ENCODE measurements around the gene FBXO39. TPM values are rescaled to one million over a fixed set of nuclear protein-coding genes. Genes with fewer than 3 reads are reported as not detected.
"Not testable (repeated sequence)": the region's sequence is repeated elsewhere in the genome, so short reads cannot be mapped to it uniquely, and the experiment has no call there.

FBXO39 gene
- polyA plus RNA-seq (ENCODE audit: insufficient read length in 12 of 12), result under 1 TPM in 5 of 12 donors, not detected in 7; 0.07 to 0.41 (median 0.20) TPM
- long read RNA-seq, donor 1, result 0 reads
- long read RNA-seq, donor 2, result 0 reads
- long read RNA-seq, donor 3, result 0 reads
- long read RNA-seq, donor 4, result 0 reads
- long read RNA-seq, donor 5, result 0 reads
- long read RNA-seq, donor 6, result 0 reads
- long read RNA-seq, donor 7, result 0 reads
- long read RNA-seq, donor 8, result 0 reads
- long read RNA-seq, donor 9, result 0 reads
- long read RNA-seq, donor 10, result 0 reads
- long read RNA-seq, donor 11, result 0 reads

DNA sequence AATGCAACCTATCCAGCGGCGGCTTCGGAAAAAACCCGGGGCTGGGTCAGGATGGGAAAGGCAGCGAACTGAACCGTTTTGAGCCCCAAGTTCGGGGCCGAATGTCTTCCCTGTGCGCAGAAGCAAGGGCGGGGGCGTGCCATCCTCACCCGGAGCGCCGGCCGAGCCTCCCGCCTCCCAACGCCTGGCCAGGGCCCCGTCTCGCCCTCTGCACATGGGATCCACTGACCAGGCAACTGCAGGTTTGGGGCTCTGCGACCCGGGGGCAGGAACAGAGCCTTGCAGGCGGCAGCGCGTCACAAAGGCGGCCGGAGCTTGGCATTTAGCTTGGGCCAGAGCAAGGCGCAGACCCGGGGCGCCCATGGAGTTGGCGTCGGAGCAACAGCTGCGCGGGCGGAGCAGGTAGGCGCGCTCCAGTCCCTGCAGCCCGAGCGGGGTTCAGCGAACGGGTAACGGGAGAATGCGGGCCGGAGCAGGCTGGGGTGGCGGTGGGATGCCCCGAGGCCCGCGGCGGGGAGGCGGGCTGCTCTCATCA is at the start of gene FBXO39:
TSS of gene FBXO39 (plus strand) at position 345 of the 535 bp plus-strand sequence. CDS start 3,654 bp downstream, outside the sequence.
- no peak for DNase-seq

DNA sequence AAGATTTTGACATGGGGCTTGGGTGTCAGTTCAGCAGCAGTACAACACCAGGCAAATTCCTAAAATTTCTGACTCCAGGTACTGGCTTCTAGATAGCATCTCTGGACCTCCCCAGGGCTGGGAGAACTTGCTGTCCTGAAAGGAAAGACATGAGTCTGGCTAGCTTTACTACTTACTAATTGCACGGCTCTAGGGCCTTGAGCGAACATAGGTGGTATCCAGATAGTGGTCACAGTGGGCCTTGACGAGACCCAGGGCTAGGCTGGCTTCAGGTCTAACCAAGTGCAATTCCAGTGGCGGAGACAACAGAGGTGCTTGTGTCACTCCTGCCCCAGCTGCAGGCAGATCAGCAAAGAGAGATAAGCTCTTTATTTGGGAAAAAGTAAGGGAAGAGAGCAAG is 46.5 kb upstream of the FBXO39 start:
- no peak for DNase-seq

DNA sequence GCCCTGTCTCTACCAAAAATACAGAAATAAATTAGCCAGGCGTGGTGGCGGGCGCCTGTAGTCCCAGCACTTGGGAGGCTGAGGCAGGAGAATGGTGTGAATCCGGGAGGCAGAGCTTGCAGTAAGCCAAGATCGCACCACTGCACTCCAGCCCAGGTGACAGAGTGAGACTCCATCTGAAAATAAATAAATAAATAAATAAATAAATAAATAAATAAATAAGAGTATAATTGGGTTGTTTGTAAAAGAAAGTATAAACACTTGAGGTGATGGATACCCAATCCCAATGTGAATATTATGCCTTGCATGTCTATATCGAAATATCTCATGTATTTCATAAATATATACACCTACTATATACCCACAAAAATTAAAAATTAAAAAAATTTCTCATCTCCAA is 29.4 kb upstream of the FBXO39 start:
- not testable (repeated sequence) for DNase-seq

DNA sequence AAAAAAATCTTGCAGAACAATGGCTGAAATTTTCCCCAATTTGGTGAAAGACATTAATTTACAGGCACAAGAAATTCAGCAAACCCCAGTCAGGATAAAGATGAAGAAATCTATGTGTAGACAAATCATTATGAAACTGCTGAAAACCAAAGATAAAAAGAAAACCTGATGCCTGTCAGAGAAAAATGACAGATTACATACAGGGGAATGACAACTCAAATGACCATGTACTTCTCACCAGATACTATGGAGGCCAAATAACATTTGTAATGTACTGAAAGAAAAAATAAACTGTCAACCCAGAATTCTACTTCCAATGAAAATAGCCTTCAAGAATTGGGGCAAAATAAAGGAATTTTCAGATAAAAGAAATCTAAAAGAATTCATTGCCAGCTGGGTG is 27.4 kb upstream of the FBXO39 start:
- DNase-seq, result no peak

DNA sequence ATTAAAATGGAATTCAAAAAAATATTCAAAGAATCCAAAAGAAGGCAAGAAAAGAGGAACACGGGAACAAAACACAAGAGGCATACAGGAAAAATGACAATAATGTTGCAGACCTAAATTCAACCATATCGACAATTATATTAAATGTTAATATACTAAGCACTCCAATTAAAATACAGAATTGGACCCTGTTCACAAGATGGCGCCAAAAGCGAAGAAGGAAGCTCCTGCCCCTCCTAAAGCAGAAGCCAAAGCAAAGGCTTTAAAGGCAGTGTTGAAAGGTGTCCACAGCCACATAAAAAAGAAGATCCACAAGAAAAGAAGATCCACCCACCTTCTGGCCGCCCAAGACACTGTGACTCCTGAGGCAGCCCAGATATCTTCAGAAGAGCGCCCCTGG is 26.5 kb upstream of the FBXO39 start:
- DNase-seq, result no peak

DNA sequence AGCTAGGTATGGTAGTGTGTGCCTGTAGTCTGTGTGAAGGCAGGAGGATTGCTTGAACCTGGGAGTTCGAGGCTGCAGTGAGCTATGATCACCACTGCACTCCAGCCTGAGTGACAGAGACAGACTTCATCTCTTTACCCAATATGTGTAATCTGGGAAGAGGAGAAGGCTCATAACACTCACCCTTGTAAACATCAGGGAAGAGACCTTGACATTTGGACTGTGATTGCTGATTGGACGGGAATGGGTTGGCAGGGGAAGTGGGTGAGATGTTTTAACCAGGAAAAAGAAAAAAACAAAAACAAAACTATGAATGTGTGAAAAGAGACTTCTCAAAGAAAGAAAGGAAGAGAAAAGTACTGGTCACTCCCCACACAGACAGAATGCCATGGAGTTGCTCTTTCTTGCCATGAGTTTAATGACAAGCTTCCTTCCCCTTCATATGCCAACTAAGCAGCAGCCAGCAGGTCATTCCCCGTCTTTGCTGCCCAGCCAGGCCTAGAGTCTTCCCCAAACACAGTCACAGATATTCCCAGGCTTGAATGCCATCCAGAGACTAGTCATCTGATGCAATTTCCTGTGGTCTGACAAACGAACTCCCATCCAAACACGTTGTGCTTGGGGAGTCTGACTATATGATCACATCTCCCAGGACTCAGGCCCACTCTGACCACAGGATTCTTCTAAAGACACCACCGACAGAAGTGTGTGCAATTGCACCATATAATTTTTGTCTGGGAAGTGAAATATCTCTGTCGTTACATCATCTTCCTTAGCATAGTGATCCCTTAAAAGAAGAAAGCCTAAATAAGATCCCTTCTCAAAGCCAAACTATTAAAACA is 23.7 kb upstream of the FBXO39 start:
- DNase-seq, result peak; percentile 22

DNA sequence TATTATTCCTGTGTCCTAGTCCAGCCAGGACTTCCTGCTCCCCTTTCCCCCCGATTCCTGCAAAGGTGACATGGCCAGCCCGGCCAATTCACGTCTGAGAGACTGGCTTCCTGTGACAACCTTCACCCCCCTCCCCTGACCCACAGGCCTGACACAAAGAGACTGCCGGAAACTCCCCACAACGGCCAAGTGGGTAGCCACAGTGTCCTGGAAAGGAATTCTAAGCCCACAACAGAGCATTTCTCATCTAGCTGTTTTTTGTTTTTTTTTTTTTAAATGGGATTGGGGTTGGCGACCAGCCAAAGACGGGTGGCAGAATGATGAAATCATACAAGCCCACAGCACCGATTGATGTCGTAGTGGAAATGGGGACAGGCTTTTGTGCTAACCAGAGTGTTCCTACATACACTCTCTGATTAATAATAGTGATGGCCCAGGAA is 23.0 kb upstream of the FBXO39 start:
- peak; percentile 10 for DNase-seq

DNA sequence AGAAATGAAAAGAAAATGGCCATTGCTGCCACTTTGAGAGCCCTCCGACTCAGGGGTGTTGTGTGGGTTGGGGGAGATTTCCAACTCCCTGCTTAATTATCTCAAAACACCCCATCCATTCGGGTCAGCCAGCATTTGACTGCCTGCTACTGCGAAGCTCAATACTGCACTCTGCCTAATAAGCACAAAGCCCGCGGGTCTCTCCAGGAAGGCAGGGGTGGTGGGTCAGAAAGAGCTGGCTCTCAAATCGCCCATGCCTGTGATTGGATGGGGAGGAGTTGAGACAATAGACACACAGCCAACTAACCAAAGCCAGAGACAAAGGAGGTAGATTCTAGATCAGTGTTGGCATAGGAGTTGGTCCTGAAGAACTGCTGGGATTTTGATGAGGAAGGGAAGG is 22.5 kb upstream of the FBXO39 start:
- no peak for DNase-seq

DNA sequence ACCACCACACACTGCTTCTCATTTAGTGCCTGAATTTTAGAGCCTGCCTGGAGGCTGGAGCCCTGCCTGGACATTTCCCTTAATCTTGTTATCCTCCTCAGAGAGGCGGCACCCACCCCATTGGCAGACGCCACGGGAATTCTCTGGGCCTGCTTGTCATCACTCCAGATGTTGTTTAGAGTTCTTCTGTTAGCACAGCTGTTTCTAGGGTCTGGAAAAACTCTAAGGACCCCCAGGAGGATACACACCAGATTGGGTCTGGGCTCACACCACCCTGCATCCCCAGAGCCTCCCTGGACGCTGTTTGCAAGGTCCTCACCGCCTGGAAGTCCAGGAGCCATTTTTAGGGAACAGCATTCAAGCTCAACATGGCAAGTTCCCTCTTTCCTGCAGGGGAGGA is 20.7 kb upstream of the FBXO39 start:
- DNase-seq, result peak; percentile 25

DNA sequence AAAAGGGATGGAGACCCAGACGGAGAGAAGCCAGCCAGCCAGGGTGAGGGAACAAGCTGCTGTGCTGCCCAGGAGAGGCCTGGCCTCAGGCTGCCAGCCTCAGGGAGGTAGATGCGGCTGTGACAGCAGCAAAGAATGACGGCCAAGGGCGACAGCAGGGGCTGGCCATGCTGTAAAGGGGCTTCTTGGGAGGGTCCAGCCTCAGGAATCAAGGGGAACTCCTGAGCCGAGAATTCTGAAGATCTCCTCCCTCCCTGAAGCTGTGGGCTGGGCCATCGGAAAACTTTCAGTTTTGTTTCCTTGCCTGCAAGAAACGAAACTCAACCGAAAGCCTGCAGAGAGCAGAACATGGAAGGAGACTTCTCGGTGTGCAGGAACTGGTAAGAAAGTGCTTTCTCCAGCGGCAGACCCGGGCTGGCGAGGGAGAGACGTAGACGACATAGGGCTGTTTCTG is 20.3 kb upstream of the FBXO39 start, which contains the start of gene XAF1:
TSS of gene XAF1 (plus strand) at position 316 of the 454 bp plus-strand sequence. CDS start at position 349, 33 bp downstream.
- peak; percentile 46 for DNase-seq

DNA sequence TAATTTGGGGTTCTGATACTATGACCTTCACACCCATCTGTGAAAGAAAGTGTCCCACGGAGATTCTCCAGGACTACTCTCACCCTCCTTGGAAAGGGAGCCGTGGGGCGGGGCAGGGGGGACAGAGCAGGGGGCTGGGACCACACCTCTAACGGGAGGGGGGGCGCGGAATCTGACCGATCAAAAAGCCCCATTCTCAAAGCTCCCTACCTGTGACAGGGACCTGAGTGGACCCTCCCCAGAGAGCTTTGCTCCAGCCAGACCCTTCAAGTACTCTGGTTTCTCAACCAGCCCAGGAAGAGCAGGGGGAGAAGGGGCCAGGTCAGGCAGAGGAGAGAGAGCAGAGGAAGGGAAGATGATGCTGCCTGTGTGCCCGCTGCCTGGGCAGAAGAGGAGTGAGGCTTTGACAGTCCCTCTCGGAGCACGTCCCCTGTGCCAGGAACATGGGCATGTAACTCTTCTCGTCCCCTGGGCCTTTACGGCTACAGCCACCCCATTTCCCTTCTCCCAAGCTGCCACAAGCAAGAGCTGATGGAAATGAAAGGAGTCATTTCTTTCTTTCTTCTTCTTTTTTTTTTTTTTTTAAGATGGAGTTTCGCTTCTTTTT is 19.5 kb upstream of the FBXO39 start:
- DNase-seq, result no peak

DNA sequence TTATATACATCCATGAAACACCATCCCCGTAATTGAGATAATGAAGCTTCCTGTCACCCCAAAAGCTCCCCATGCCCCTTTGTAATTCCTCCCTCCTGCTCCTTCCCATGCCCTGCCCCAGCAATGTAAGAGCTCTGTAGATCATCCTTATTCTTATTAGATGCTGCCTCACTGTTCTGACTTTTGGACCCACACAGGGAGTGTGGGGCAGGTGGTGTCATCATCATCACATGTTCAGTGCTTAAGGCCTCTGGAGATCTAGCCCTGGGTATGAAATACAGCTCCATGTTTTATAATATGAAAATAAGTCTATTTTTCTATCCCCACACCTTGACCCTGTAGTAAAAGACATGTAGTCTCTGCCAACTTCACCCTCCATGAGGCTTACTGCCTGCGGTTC is 18.3 kb upstream of the FBXO39 start:
- DNase-seq, result no peak

DNA sequence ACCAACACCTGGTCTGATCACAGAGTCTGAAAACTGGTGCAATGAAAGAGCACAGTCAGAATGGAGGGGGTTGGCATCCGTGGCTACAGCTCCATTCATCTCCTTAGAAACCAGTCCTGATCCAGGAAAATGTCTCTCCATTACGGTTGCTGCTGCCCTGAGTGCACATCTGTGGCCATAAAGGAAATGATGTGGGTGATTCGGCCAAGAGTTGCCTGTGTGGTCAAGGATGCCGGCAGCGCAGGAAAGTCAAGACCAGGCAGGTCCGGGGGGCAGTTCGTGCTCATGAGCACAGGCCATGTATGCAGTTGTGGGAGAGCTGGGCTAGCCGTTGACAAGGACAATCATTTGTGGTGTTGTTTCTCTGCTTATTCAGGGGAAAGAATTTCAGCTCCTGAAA is 14.2 kb upstream of the FBXO39 start:
- no peak for DNase-seq

DNA sequence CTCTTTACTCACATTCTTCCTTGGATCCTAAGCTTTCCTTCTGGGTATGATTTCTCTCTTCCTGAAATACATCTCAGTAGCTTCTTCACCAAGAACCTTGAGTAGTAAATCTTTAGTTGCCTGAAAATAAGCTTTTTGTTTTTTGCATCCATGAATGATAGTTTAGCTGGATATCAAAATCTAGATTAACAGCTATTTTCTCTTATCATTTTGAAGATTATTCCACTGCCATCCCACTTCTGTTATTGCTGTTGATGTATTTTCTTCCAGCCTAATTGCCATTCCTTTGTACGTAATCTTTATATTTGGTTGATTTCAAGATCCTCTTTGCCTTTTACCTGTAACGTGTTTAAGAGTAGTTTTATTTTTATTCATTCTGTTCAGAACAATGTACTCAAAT is 7.6 kb upstream of the FBXO39 start:
- DNase-seq, result no peak

DNA sequence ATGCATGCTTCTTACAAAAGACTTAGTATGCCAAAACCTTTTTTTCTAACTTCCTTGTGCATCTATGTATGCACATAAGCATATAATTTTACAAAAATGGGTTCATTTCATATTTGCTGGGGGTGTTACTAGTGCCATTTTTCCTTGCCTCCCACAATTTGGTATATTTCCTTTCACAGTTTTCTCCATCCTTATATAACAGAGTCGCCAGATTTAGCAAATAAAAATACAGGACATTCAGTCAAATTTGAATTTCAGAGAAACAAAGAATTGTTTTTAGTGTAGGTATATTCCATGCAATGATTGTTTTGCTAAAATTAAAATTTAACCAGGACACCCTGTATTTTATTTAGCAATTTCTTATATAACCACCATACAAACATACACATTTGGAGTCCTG is 4.0 kb upstream of the FBXO39 start:
- DNase-seq, result no peak

DNA sequence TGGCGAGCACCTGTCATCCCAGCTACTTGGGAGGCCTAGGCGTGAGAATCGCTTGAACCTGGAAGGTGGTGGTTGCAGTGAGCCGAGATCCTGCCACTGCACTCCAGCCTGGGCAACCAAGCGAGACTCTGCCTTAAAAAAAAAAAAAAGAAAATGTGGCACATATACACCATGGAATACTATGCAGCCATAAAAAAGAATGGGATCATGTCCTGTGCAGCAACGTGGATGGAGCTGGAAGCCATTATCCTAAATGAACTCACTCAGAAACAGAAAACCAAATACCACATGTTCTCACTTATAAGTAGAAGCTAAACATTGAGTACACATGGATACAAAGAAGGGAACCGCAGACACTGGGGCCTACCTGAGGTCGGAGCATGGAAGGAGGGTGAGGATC is 1.1 kb upstream of the FBXO39 start:
- not testable (repeated sequence) for DNase-seq

DNA sequence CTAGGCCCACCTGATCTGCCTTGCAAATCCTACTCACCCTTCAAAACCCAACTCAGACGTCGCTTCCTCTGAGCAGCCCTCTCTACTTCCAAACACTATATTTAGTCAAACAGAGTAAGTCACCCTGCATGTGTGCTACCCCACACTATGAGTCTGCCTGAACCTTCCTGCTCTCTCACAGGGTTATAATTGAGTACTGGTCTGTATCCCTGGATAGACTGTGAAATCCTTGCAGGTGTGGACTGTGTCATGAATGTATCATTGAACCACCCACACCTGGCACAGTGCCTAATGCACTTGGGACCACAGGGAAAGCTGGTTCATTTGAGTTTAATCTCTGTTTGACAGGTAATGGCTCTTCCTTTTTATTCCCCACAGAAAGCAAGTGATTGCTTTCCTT is 3.4 kb downstream of the FBXO39 start:
- no peak for DNase-seq

DNA sequence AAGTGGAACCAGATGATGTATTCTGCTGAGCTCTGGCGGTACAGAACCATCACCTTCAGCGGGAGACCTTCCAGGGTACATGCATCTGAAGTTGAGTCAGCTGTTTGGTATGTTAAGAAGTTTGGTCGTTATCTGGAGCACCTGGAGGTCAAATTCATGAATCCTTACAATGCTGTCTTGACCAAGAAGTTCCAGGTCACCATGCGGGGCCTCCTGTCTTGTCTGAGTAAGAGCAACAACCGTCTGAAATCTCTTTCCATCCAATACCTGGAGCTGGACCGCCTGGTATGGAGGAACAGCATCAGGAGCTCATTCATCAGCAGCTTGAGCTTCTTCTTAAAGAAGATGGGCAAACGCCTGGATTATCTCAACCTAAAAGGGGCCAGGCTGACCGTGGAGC is 4.0 kb downstream of the FBXO39 start:
- DNase-seq, result no peak

DNA sequence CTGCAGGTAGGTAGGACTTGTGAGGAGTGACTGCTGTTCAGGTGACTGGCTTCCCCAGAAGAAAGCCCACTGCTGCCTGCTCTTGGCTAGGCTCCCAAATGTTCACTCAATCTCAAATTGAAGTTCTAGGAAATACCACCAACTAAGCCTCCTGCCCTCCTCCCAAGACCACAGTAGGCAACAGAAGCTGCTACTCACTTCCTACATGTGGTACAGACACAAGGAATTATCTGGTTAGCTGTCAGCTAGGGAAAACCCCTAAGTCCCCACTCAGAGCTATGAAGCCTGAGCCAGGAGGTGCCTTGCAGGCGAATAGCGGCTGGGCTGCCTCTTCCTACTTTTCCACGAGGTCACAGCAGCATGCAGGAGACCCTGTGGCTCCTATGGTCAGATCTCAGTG is 4.9 kb downstream of the FBXO39 start:
- no peak for DNase-seq

DNA sequence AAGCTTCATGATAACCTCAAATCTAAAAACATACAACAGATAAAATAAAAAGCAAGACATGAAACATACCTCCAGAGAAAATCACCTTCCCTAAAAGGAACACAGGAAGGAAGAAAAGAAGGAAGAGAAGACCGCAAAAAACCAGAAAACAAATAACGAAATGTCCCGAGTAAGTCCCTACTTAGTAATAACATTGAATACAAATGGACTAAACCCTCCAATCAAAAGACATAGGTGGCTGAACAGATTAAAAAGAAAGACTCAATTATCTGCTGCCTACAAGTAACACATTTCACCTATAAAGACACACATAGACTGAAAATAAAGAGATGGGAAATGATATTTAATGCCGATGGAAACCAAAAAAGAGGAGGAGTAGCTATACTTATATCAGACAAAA is 6.2 kb downstream of the FBXO39 start:
- DNase-seq, result no peak

DNA sequence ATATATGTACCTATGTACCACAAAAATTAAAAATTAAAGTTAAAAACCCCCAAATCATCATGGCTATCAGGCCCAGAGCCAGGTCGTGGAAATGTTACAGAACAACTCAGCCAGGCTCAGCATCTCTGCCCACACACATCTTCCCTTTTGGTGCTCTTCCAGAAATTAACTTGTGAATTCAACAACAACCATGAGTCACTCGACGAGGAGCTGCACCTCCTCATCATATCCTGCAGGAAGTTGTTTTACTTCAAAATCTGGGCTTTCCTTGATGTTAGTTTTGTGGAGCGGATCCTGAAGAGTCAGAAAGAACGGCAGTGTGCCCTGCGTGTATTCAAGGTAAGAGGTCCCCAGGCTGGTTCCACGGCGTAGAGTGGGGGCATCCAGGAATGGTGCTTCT is 10.6 kb downstream of the FBXO39 start:
- DNase-seq, result no peak

DNA sequence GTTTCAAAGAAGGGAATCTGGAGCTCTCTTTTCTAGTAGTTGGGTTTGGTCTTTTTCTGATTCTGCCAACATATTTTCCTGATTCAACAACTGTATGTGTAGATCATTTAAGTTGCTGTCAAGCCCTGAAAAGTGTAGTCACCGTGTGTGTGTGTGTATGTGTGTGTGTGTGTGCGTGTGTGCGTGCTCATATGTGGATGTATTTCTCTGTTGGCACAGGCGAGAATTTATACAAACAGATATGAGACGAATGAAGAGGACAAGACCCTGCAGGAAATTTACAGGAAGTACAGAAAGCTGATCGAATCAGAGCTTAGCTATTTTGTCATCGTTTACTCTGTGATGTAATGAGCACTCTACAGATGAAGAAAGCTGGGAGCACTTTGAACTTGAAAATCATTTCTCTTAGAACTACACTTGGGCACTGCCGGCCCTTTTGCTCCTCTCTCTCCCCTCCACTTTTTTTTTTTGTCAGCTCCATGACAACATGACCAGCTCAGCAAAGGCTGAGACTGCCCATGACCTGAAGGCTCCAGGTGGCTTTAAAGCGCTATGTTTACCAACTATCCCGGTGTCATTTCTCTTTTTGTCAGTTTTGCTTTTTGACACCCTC is 11.2 kb downstream of the FBXO39 start:
- DNase-seq, result no peak
